HK-2 (cell line): ENCODE results near the gene MED17.

ENCODE experiments used
- DNase-seq: peaks from one replicate; pipeline ENCODE4 v3.0.0-alpha.2; 2018; ENCODE audit not compliant: unreplicated experiment

MED17 gene

GRCh38 chr11:93849751-93850593 lies 65.9 kb downstream of the MED17 start:
- no peak for DNase-seq

- no peak for DNase-seq
Observed at GRCh38 chr11:93850594-93851018, 66.5 kb downstream of the MED17 start, which contains the start of gene VSTM5. Gene VSTM5 (minus strand): TSS chr11:93850618. CDS start chr11:93850502, 116 bp downstream.

- no peak for DNase-seq
Observed at GRCh38 chr11:93852242-93852641, 68.2 kb downstream of the MED17 start.

GRCh38 chr11:93857413-93858120 lies 73.5 kb downstream of the MED17 start:
- no peak for DNase-seq

- no peak for DNase-seq
Observed at GRCh38 chr11:93858121-93858775, 74.2 kb downstream of the MED17 start.

GRCh38 chr11:93861808-93862207 lies 77.7 kb downstream of the MED17 start:
- DNase-seq = no peak
